Osteoblast (primary cell): ENCODE measurements around the gene SCGN. TPM values are rescaled to one million over a fixed set of nuclear protein-coding genes. Genes with fewer than 3 reads are reported as not detected.

Source experiments
- DNase-seq: peaks from one replicate; pipeline ENCODE4 v3.0.0; 2011; ENCODE audit warnings: low spot score, mixed read lengths; ENCODE audit not compliant: insufficient read length; ENCODE audit errors: missing footprints
- H2AFZ ChIP-seq: 2 replicates; pipeline ENCODE4 v1.6.0; 2011; ENCODE audit warnings: mild to moderate bottlenecking, low read length
- H3K27ac ChIP-seq: 2 replicates; pipeline ENCODE4 v1.5.1; 2011; ENCODE audit warnings: mild to moderate bottlenecking, low read depth, low read length, moderate library complexity
- H3K27me3 ChIP-seq: 2 replicates; pipeline ENCODE4 v1.6.0; 2012; ENCODE audit warnings: mild to moderate bottlenecking, control low read depth, inconsistent platforms, low read length, moderate library complexity; ENCODE audit not compliant: insufficient read depth
- H3K36me3 ChIP-seq: 2 replicates; pipeline ENCODE4 v1.5.1; 2011; ENCODE audit warnings: mild to moderate bottlenecking, low read length, control low read depth, moderate library complexity; ENCODE audit not compliant: insufficient read depth
- H3K4me1 ChIP-seq: 2 replicates; pipeline ENCODE4 v1.5.1; 2011; ENCODE audit warnings: mild to moderate bottlenecking, low read length, control low read depth, moderate library complexity; ENCODE audit not compliant: insufficient read depth
- H3K4me2 ChIP-seq: 2 replicates; pipeline ENCODE4 v1.6.0; 2011; ENCODE audit warnings: mild to moderate bottlenecking, low read length; ENCODE audit not compliant: insufficient read depth
- H3K4me3 ChIP-seq: fragments of 200-600 bp; sonication (generic); 3 replicates; pipeline ENCODE4 v1.5.1; 2012; ENCODE audit warnings: mild to moderate bottlenecking, low read length, inconsistent platforms; ENCODE audit not compliant: insufficient read depth
- H3K79me2 ChIP-seq: 2 replicates; pipeline ENCODE4 v1.6.0; 2012; ENCODE audit warnings: mild to moderate bottlenecking, low read length, control low read depth, inconsistent platforms; ENCODE audit not compliant: insufficient read depth
- H3K9me3 ChIP-seq: 2 replicates; pipeline ENCODE4 v1.5.1; 2011; ENCODE audit warnings: low read depth, low read length, control low read depth
- H4K20me1 ChIP-seq: 2 replicates; pipeline ENCODE4 v1.6.0; 2012; ENCODE audit warnings: mild to moderate bottlenecking, low read length, control low read depth; ENCODE audit not compliant: insufficient read depth
- total RNA-seq: library from RNA; depleted of rRNA; stranded (reverse); fragments of >200 nt; gene quantifications from 2 replicates; pipeline ENCODE4 v1.2.3, GENCODE V29; 2012
- TF ChIP-seq, protein P1 (sequence below): IDR thresholded peaks from 2 replicates; pipeline ENCODE4 v1.5.1; 2011; ENCODE audit warnings: mild to moderate bottlenecking, low read depth, low read length, moderate library complexity; ENCODE audit errors: extremely low read depth

Gene SCGN
- total RNA-seq, 1 donor = not detected

DNA sequence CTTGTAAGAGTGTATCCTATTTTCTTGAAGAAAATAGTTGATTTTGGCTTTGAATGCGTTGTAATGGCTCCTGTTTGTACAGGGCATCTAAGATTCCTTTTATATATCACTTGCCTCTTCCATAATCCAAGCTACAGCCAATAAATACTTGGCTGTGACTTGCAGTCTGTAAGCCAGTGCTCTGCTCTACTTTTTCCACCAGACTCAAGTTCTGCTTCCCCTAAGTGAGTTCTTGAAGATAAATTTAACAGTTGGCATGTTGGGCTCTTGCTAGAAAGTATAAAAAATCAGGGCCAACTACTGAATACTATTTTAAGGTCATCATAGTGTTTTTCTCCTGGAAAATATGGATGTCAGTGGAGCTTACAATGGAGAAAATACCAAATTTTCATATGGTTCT is 36.5 kb upstream of the SCGN start:
- Histone ChIP-seq H2AFZ (no peak overlapping the region), H3K79me2 (no peaks in the 10 kb centered on the region), H3K9me3 (no peaks in the 10 kb centered on the region), H3K36me3 (no peaks in the 10 kb centered on the region), H3K4me2 (no peak overlapping the region), H3K4me3 (no peak overlapping the region), H3K4me1 (no peaks in the 10 kb centered on the region), H4K20me1 (no peaks in the 10 kb centered on the region), H3K27me3 (no peaks in the 10 kb centered on the region), H3K27ac (no peak overlapping the region)
- TF ChIP-seq, protein P1, sequence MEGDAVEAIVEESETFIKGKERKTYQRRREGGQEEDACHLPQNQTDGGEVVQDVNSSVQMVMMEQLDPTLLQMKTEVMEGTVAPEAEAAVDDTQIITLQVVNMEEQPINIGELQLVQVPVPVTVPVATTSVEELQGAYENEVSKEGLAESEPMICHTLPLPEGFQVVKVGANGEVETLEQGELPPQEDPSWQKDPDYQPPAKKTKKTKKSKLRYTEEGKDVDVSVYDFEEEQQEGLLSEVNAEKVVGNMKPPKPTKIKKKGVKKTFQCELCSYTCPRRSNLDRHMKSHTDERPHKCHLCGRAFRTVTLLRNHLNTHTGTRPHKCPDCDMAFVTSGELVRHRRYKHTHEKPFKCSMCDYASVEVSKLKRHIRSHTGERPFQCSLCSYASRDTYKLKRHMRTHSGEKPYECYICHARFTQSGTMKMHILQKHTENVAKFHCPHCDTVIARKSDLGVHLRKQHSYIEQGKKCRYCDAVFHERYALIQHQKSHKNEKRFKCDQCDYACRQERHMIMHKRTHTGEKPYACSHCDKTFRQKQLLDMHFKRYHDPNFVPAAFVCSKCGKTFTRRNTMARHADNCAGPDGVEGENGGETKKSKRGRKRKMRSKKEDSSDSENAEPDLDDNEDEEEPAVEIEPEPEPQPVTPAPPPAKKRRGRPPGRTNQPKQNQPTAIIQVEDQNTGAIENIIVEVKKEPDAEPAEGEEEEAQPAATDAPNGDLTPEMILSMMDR = no peak
- no peak for DNase-seq

DNA sequence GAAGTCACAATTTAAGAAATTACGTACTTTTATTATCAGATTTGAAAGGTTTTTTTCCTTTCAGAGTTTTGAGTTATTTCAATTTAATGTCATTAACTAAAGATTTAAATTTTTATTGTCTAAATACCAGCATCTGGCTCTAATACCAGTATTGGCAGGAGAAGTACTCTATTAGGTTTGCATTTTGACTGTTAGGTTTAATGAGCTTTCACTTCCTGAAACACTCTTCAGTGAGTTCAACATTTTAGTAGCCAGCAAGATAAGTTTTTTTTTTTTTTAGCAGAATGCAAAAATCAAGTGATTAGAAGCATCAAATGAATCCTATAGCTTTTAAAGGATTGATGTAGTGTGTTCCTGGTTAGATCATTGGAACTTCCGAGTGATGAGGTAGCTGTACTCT is 34.0 kb upstream of the SCGN start:
- TF ChIP-seq, protein P1 = no peak
- Histone ChIP-seq H3K4me2 (no peak overlapping the region), H3K27me3 (no peaks in the 10 kb centered on the region), H3K9me3 (no peaks in the 10 kb centered on the region), H3K36me3 (no peaks in the 10 kb centered on the region), H4K20me1 (no peaks in the 10 kb centered on the region), H3K4me1 (no peaks in the 10 kb centered on the region), H3K4me3 (no peak overlapping the region), H3K79me2 (no peaks in the 10 kb centered on the region), H3K27ac (no peak overlapping the region), H2AFZ (no peak overlapping the region)
- no peak for DNase-seq

DNA sequence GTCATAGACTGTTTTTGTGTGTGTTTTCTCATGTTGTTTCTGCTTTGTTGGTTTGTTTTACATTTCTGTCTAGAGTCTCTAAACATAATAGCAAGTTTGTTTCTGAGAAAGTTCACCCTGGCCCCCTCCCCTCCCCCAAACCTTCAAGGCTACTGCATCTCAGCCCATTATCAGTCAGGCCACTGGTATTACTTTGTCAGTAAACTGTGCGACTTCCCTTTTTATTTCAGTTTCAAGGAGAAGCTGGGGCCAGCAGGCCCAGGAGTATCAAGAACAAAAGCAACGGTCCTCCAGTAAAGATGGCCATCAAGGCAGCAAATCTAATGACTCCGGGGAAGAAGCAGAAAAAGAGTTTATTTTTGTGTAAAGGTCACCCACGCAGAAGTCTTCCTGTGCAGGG is 32.8 kb upstream of the SCGN start:
- Histone ChIP-seq H3K27me3 (no peaks in the 10 kb centered on the region), H3K79me2 (no peaks in the 10 kb centered on the region), H3K4me1 (no peaks in the 10 kb centered on the region), H3K27ac (no peak overlapping the region), H2AFZ (no peak overlapping the region), H3K4me3 (no peak overlapping the region), H4K20me1 (no peaks in the 10 kb centered on the region), H3K36me3 (no peaks in the 10 kb centered on the region), H3K9me3 (no peaks in the 10 kb centered on the region), H3K4me2 (no peak overlapping the region)
- TF ChIP-seq, protein P1 = no peak
- no peak for DNase-seq

DNA sequence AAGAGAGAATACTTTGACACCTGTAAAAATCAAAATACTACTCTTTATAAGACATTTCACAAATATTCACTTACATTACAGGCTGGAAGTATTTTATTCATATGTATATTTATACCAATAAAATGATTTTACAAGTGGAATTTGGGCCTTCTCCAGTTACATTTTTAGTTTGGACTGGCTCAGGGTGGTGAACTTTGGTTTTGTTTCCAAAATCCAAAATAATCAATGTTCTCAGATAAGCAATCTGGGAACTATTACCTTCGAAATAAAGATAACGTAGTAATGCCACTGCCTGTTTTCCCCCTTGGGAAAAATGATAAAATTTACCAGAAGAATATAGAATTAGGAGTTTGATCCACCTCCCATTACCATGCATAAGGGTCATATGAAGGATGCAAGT is 31.6 kb upstream of the SCGN start:
- no peaks in the 10 kb centered on the region for H3K4me1 ChIP-seq
- H2AFZ ChIP-seq = no peak overlapping the region
- TF ChIP-seq, protein P1 = no peak
- H3K9me3 ChIP-seq = no peaks in the 10 kb centered on the region
- H3K36me3 ChIP-seq = no peaks in the 10 kb centered on the region
- H3K27ac ChIP-seq = no peak overlapping the region
- H4K20me1 ChIP-seq = no peaks in the 10 kb centered on the region
- no peaks in the 10 kb centered on the region for H3K27me3 ChIP-seq
- DNase-seq = no peak
- no peaks in the 10 kb centered on the region for H3K79me2 ChIP-seq
- no peak overlapping the region for H3K4me3 ChIP-seq
- H3K4me2 ChIP-seq = no peak overlapping the region
